Measurements from ENCODE around the gene MAP3K21.

MAP3K21 gene

DNA sequence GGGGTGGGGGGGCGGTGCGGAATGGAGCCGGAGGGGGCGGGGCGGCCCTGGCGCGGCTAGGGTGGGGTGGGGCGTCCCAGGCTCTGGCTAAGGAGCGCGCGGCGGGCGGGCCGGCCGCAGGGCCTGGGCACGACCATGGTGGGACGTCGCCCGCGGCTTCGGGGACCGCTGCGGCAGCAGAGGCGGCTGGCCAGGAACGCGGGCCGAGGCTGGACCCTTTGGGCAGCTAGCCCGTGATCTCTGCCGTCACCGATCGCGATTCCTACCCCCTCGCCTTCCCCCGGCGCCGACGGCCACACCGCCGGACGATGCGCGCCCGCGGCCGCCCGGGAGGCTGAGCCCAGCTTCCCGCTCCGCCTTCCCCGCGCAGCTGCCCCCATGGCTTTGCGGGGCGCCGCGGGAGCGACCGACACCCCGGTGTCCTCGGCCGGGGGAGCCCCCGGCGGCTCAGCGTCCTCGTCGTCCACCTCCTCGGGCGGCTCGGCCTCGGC is at the start of gene MAP3K21:
Gene MAP3K21, plus strand, starts transcription at position 74 of the 491 bp plus-strand sequence. Its CDS starts 305 bp downstream, at position 379.
- no peak for DNase-seq

DNA sequence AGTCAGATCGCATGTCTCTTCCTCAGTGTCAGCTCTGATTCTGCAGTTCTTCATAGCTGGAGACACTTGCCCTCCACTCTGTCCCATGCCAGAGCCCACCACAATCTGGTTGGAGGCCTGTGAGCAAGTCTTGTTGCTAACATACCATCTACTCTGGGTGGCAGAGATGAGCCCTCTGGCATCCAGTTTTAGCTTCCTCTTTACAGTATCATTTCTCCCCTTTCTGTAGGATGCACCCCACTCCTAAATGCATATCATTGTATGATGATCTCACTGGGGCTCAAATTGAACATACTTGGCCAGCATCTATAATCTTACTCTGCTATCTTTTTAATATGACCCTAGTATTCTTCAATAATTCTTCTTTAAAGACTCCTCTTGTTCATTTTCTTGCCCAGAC is 48.9 kb upstream of the MAP3K21 start:
- no peak for DNase-seq

DNA sequence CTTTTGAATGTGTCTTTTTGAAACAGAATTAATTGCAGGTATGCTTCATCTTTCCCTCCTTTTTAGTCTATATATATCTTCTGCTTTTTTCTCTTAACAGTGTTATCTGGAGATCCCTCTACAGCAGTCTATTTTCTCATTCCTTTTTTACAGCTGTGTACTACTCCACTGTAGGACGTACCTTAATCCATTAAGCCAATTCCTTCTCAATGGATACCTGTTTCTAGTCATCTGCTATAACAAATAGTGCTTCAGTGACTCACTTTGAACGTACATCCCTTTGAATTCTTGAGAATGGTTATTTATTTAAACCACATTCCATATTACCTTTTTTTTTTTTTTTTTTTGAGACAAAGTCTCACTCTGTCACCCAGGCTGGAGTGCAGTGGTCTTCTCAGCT is 47.6 kb upstream of the MAP3K21 start:
- DNase-seq: no peak

GRCh38 chr1:233281711-233282581 is 45.6 kb upstream of the MAP3K21 start:
- DNase-seq: no peak

DNA sequence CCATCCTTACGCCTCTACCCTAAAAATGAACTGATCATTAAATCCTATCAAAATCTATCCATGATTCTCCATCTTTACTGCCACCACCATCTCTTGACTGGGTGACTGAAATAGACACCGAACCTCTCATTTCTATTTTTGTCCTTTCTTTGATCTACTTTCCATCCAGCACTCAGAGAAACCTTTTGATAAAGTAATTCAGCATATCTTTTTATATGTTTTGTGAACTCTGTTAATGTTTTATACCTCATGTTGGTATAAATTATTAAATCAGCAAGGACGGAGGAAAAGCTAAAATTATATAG is 45.0 kb upstream of the MAP3K21 start:
- DNase-seq: no peak

DNA sequence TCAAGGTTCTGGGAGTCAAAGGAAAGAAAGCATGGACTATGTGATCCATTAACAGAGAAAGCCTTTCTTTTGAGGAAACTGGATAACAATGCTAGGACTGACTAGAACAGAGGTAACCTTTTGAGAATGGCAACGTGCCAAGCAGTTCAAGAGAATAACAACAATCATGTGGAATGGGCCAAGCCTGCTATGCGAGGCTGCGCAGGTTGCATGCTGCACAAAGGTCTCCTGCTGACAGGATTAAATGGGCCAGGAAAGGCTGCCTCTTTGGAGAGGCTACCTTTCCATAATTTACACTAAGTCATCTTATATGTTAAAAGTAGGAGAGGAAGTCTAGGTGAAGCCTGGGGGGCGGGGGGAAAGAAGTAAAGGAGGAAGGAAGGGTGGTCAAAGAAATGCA is 37.8 kb upstream of the MAP3K21 start:
- DNase-seq: no peak

DNA sequence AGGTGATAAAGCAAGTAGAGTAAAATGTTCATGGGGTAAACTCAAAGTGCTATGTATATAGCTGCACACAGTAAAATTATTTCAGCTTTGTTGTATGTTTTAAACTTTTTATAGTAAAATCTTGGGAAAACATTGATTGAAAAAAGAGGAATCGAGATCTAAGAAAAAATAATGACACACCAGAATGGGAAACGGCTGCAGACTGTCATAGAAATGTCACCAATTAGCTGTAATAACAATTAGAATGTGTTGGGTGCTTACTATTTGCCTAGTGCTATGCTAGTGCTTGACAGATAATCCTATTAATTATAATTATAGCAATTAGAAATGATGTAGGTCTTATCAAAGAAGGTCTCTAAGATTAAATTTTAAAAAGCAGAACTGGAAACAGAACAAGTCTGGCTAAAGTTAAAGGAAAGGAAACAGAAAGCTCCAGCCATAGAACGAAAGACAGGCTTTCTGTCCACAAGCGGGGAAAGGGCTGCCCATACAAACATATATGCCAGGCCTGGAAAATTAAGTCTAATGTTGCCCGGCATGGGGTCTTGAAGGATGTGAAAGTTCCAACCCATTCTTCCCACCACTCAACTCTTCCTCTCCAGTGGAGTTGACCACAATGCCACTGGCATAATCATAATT is 37.0 kb upstream of the MAP3K21 start:
- DNase-seq: no peak

DNA sequence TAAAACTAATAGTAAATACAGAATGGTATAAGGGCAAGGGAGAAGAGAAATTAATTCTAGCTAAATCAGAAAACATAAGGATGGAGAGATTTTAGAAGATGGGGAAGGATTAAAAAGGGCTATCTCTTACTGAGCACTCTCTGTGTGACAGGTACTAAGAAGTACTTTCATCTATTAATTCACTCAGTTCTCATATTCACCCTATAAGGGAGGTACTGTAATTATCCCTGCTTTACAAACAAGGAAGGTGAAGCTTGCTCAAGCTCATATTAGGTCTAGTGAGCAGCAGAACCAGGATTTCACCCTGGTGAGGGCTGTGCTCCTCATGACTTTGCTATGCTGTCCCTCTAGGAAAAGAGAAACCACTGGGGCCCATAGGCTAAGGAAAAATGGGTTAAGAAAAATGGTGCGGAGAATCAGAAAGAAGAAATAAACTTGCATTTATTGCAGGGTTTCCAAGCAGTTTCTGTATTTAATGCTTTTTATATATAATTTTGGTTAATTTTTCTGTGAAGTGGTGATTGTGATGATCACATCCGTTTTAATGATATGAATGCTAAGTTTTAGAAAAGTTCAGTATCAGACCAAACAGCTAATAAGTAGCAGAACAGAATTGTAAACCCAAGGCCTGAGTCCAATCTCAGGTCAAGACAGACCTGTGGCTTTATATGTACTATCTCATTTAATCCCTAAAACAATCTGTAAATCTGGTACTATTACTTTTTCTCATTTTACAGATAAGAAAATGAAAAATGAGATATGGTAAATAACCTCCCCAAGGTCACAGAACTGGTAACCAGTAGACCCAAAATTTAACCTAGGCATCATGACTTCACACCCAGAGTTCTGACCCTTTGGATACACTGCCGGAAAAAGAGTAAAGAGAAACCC is 33.7 kb upstream of the MAP3K21 start:
- no peak for DNase-seq

- DNase-seq: peak; percentile 31 to 34
Measured at GRCh38 chr1:233294913-233295236, 32.6 kb upstream of the MAP3K21 start.

GRCh38 chr1:233295237-233295974 is 32.1 kb upstream of the MAP3K21 start, which contains the start of gene PCNX2:
Gene PCNX2, minus strand, starts transcription at chr1:233295725. Its CDS starts 247 bp downstream, at chr1:233295478.
- peak; percentile 38 to 75 for DNase-seq

DNA sequence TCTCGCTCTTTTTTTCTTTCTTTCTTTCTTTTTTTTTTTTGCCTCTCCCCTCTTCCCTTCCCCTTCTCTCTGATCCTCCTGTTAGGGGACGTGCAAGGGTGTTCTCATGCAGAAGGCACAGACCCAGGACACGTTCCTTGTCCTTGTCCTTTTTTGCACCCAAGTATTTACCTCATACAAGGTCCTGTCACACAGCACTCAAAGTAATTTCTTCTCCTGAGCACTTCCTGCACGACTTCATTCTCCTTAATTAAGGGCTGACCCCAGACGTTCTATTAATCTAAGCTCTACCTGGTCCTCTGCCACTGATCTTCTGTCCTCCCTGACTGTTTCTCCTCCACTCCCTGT is 31.6 kb upstream of the MAP3K21 start:
- DNase-seq: no peak

GRCh38 chr1:233299450-233299849 is 28.1 kb upstream of the MAP3K21 start:
- no peak for DNase-seq

GRCh38 chr1:233300326-233300725 is 27.2 kb upstream of the MAP3K21 start:
- no peak for DNase-seq

- DNase-seq: peak; percentile 38 to 54
Measured at GRCh38 chr1:233304489-233305102, 22.9 kb upstream of the MAP3K21 start.

GRCh38 chr1:233313434-233314155 is 13.9 kb upstream of the MAP3K21 start:
- no peak for DNase-seq

GRCh38 chr1:233315718-233316301 is 11.7 kb upstream of the MAP3K21 start:
- no peak for DNase-seq

DNA sequence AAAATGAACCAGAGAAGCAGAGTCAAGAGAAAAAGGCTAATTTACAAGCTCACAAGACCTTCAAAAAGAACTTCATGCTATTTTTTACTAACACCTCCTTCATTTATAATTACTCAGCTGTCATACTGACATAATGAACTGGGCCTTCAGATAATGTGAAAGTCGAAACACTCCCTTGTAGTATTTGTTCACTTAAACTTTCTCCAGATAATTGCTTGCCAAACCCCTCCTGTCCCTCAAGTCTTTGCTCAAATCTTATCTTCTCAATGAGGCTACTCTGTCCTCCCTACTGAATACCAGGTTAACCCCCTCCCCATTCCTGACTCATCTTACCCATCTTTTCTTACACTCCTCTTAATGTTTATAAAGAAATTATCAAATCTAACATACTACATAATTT is 11.1 kb upstream of the MAP3K21 start:
- no peak for DNase-seq

GRCh38 chr1:233319272-233319671 is 8.3 kb upstream of the MAP3K21 start:
- no peak for DNase-seq

GRCh38 chr1:233320023-233320422 is 7.5 kb upstream of the MAP3K21 start:
- no peak for DNase-seq

GRCh38 chr1:233323718-233324117 is 3.8 kb upstream of the MAP3K21 start:
- no peak for DNase-seq

- no peak for DNase-seq
Measured at GRCh38 chr1:233326319-233326718, 1.2 kb upstream of the MAP3K21 start.

All from SHP77 (cell line).